Measurements from ENCODE around the gene C6orf62.
A peak's percentile ranks its signal among the peaks of the same experiment; 100 is the strongest.
"Not testable (repeated sequence)": the region's sequence is repeated elsewhere in the genome, so short reads cannot be mapped to it uniquely, and the experiment has no call there.

The C6orf62 gene

GRCh38 chr6:24668997-24669361 lies 50.0 kb downstream of the C6orf62 start:
- no peak for DNase-seq (ENCODE audit: extremely low read depth in 1 of 2, low read depth in 1 of 2)

- not testable (repeated sequence) for DNase-seq (ENCODE audit: extremely low read depth in 1 of 2, low read depth in 1 of 2)
Measured at GRCh38 chr6:24668066-24668996, 50.6 kb downstream of the C6orf62 start.

- no peak for DNase-seq (ENCODE audit: extremely low read depth in 1 of 2, low read depth in 1 of 2)
Measured at GRCh38 chr6:24667378-24667803, 51.6 kb downstream of the C6orf62 start.

- DNase-seq (ENCODE audit: extremely low read depth in 1 of 2, low read depth in 1 of 2): peak; percentile 90 to 96
Measured at GRCh38 chr6:24666641-24667377, 52.1 kb downstream of the C6orf62 start, which contains the start of the genes ACOT13 and TDP2. Gene ACOT13 (plus strand): TSS chr6:24667077. CDS start chr6:24667264, 187 bp downstream. Gene TDP2 (minus strand): TSS chr6:24666899. CDS start chr6:24666862, 37 bp downstream.

GRCh38 chr6:24666097-24666640 lies 52.8 kb downstream of the C6orf62 start:
- DNase-seq (ENCODE audit: extremely low read depth in 1 of 2, low read depth in 1 of 2): peak; percentile 4 to 7

DNA sequence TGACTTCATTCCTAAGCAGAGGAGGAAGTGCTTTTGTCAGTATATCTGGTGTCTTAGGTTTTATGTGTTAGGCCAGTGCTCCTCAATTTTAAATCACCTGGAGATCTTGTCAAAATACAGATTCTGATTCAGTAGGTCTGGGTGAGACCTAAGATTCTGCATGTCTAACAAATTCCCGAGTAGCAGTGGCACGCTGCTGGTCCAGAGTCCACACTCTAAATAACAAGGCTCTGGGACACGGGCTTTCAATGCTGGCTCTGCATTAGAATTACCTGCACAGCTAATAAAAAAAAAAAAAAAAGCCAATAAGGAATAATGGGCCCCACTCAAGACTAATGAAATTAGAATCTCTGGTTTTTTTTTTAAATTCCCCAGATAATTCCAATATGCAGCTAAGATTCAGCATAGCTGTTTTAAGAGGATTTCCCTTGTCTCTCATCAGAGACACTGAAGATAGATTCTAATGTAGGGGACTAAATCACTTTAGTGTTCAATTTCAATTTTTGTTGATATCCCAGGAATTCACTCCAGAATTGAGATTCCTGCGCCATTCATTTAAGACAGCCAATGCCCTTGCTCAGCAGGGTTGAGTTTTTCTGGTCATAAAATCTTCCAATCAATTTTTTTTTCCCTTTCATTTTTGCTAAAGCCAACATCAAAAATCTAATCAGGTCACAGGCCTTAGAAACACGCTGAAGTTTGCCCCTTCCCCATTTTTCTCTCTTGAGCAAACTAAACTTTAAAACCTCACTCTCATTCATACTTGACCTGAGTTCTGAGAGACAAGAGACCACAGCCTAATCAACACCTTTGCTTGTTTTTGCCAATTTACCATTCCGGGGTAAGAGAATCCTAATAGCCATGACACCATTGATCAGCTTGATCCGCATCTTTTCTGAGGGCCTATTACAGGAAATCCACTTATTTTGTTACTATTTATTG lies 54.6 kb downstream of the C6orf62 start:
- no peak for DNase-seq (ENCODE audit: extremely low read depth in 1 of 2, low read depth in 1 of 2)

DNA sequence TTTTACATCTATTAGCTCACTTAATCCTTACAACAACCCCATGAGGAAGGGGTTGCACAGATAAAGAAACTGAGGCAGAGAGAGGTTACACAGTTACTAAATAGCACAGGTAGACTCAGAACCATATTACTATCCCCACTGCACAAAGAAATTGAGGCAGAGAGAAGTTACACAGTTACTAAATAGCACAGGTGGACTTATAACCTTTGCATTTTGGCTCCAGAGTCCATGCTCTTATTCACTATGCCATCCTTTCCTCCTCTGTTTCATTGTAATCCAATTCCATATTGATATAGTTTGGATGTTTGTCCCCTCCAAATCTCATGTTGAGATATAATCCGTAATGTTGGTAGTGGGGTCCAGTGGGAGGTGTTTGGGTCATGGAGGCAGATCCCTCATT lies 55.8 kb downstream of the C6orf62 start:
- DNase-seq (ENCODE audit: extremely low read depth in 1 of 2, low read depth in 1 of 2): no peak

GRCh38 chr6:24662236-24662635 lies 56.7 kb downstream of the C6orf62 start:
- DNase-seq (ENCODE audit: extremely low read depth in 1 of 2, low read depth in 1 of 2): no peak

- DNase-seq (ENCODE audit: extremely low read depth in 1 of 2, low read depth in 1 of 2): not testable (repeated sequence)
Measured at GRCh38 chr6:24661759-24662158, 57.2 kb downstream of the C6orf62 start.

- no peak for DNase-seq (ENCODE audit: extremely low read depth in 1 of 2, low read depth in 1 of 2)
Measured at GRCh38 chr6:24660105-24660504, 58.8 kb downstream of the C6orf62 start.

DNA sequence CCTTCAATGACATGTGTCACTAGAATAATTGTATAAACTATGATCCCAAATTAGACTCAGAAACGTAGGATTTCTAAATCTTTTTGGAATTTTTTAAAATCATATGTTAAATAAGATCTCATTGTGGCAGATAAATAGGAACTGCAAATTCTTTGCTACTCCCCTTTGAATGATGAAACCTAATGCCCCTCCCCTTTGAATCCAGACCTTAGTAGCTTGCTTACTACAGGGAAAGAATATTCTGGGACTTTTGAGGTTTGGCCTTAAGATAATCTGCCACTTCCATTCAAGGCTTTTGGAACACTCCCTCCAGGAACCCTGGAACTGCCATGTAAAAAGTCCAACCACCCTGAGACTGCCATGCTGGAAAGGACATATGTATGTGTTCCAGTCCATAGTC lies 59.4 kb downstream of the C6orf62 start:
- no peak for DNase-seq (ENCODE audit: extremely low read depth in 1 of 2, low read depth in 1 of 2)

- no peak for DNase-seq (ENCODE audit: extremely low read depth in 1 of 2, low read depth in 1 of 2)
Measured at GRCh38 chr6:24658573-24659560, 60.1 kb downstream of the C6orf62 start.

- DNase-seq (ENCODE audit: extremely low read depth in 1 of 2, low read depth in 1 of 2): no peak
Measured at GRCh38 chr6:24655215-24655614, 63.7 kb downstream of the C6orf62 start.

All from stimulated activated CD8-positive, alpha-beta memory T cell treated with anti-CD3 and anti-CD28 coated beads, Interleukin-7, amount 100 ng/mL, for 48 hours (primary cell).